ENCODE results near the gene PARP15. TPM values are rescaled to one million over a fixed set of nuclear protein-coding genes. Genes with fewer than 3 reads are reported as not detected.

Gene PARP15
- total RNA-seq, 1 donor from 2014 or later: 0.55 TPM

DNA sequence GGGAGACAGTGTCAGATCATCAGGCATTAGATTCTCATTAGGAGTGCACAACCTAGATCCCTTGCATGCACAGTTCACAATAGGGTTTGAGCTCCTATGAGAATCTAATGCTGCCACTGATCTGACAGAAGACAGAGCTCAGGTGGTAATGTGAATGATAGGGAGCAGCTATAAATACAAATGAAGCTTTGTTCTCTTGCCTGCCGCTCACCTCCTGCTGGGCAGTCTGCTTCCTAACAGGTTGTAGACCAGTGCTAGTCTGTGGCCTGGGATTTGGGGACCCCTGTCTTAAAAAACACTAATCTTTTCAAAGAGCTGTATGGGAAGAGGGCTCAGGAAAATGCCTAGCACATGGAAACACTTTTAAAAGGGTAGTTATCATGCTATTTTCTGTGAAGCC, 52.3 kb downstream of the PARP15 start:
- Mint-ChIP-seq H3K9me3 (ENCODE audit: low read depth) (no peaks in the 10 kb centered on the region), H3K27ac (no peak overlapping the region), H3K27me3 (peaks cover 3% of the 10 kb centered on the region), H3K36me3 (ENCODE audit: insufficient read depth) (no peaks in the 10 kb centered on the region), H3K4me1 (ENCODE audit: low read depth) (peaks cover 3% of the 10 kb centered on the region), H3K4me3 (ENCODE audit: low read depth) (no peak overlapping the region)
- TF ChIP-seq, protein P1, sequence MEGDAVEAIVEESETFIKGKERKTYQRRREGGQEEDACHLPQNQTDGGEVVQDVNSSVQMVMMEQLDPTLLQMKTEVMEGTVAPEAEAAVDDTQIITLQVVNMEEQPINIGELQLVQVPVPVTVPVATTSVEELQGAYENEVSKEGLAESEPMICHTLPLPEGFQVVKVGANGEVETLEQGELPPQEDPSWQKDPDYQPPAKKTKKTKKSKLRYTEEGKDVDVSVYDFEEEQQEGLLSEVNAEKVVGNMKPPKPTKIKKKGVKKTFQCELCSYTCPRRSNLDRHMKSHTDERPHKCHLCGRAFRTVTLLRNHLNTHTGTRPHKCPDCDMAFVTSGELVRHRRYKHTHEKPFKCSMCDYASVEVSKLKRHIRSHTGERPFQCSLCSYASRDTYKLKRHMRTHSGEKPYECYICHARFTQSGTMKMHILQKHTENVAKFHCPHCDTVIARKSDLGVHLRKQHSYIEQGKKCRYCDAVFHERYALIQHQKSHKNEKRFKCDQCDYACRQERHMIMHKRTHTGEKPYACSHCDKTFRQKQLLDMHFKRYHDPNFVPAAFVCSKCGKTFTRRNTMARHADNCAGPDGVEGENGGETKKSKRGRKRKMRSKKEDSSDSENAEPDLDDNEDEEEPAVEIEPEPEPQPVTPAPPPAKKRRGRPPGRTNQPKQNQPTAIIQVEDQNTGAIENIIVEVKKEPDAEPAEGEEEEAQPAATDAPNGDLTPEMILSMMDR (IDR thresholded peaks at IDR 0.05; ENCODE audit: unreplicated experiment): no peak
- DNase-seq (ENCODE audit: low spot score, unreplicated experiment): no peak

DNA sequence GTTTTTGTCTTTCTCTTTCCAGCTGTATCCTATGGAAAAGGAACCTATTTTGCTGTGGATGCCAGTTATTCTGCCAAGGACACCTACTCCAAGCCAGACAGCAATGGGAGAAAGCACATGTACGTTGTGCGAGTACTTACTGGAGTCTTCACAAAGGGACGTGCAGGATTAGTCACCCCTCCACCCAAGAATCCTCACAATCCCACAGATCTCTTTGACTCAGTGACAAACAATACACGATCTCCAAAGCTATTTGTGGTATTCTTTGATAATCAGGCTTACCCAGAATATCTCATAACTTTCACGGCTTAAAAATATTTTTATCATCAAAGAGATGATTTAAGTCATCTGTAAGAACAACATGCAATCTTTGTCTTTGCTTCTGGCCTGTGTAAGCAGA, 58.3 kb downstream of the PARP15 start:
- DNase-seq (ENCODE audit: low spot score, unreplicated experiment): no peak
- no peak overlapping the region for H3K4me3 Mint-ChIP-seq (ENCODE audit: low read depth)
- H3K27ac Mint-ChIP-seq: no peak overlapping the region
- TF ChIP-seq, protein P1 (IDR thresholded peaks at IDR 0.05; ENCODE audit: unreplicated experiment): no peak
- H3K36me3 Mint-ChIP-seq (ENCODE audit: insufficient read depth): no peaks in the 10 kb centered on the region
- no peaks in the 10 kb centered on the region for H3K9me3 Mint-ChIP-seq (ENCODE audit: low read depth)
- H3K27me3 Mint-ChIP-seq: peaks cover 3% of the 10 kb centered on the region
- no peaks in the 10 kb centered on the region for H3K4me1 Mint-ChIP-seq (ENCODE audit: low read depth)

DNA sequence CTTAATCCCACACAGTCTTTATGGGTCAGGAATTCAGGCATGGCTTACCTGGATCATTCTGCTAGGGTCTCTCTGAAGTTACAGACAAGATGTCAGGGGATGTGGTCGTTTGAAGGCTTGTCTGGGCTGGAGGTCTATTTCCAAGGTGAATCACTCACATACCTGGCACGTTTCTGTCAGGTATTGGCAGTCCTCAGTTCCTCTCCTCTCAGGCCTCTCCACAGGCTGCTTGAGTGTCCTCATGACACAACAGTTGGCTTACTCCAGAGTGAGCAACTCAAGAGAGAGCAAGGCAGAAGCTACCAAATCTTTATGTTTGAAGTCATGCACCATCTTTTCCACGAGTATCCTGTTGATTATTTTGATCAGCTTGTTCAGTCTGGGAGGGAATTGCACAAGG, 59.2 kb downstream of the PARP15 start:
- Mint-ChIP-seq H3K27me3 (peaks cover 3% of the 10 kb centered on the region), H3K9me3 (ENCODE audit: low read depth) (no peaks in the 10 kb centered on the region), H3K4me3 (ENCODE audit: low read depth) (no peak overlapping the region), H3K36me3 (ENCODE audit: insufficient read depth) (no peaks in the 10 kb centered on the region), H3K4me1 (ENCODE audit: low read depth) (no peaks in the 10 kb centered on the region), H3K27ac (no peak overlapping the region)
- no peak for DNase-seq (ENCODE audit: low spot score, unreplicated experiment)
- TF ChIP-seq, protein P1 (IDR thresholded peaks at IDR 0.05; ENCODE audit: unreplicated experiment): no peak

DNA sequence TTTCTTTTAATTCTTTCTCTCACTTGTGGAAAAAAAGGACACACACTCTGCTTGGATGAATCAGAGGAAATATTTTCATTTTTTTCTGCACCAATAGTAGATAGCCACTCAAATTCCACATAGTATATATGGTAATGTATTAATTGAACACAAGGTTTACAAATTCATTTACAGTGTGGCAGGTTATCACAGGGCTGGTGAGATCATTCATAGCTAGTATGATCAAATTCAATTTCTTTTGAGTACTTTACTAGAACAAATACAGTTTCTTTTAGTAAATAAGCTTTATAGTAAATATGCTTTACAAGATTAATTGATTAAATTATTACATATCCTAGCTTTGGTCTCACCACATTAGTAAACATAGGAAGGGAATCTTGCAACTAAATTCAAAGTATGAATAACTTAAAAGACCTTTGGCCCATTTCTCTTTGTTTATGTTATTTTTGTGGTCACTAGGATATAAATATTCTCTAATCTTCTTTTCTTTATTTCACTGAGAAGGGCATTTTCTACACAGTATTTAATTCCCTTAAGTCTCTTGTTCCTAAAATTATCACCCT, 63.1 kb downstream of the PARP15 start:
- no peak overlapping the region for H3K4me3 Mint-ChIP-seq (ENCODE audit: low read depth)
- no peak overlapping the region for H3K27ac Mint-ChIP-seq
- H3K36me3 Mint-ChIP-seq (ENCODE audit: insufficient read depth): no peaks in the 10 kb centered on the region
- no peak for DNase-seq (ENCODE audit: low spot score, unreplicated experiment)
- TF ChIP-seq, protein P1 (IDR thresholded peaks at IDR 0.05; ENCODE audit: unreplicated experiment): no peak
- H3K9me3 Mint-ChIP-seq (ENCODE audit: low read depth): no peaks in the 10 kb centered on the region
- H3K4me1 Mint-ChIP-seq (ENCODE audit: low read depth): no peaks in the 10 kb centered on the region
- H3K27me3 Mint-ChIP-seq: no peaks in the 10 kb centered on the region

DNA sequence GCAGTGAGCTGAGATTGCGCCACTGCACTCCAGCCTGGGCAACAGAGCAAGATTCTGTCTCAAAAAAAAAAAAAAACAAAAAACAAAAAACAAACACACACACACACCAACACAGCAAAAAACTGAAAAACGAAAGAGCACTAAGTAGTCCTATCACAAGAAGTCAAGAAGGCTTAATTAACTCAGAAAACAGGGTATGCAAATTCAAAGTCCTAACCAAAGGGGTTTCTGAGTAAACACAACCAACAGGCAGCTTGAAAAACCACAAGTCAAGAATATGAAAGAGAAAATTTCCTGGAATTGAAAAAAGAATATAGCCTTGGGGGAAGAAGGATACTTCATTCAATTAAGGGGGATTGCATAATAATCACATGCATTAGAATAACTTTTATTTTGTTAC, 65.5 kb downstream of the PARP15 start:
- Mint-ChIP-seq H3K27me3 (no peaks in the 10 kb centered on the region), H3K4me3 (ENCODE audit: low read depth) (no peak overlapping the region), H3K9me3 (ENCODE audit: low read depth) (no peaks in the 10 kb centered on the region), H3K27ac (no peak overlapping the region), H3K36me3 (ENCODE audit: insufficient read depth) (no peaks in the 10 kb centered on the region), H3K4me1 (ENCODE audit: low read depth) (peaks cover 7% of the 10 kb centered on the region)
- no peak for DNase-seq (ENCODE audit: low spot score, unreplicated experiment)
- TF ChIP-seq, protein P1 (IDR thresholded peaks at IDR 0.05; ENCODE audit: unreplicated experiment): no peak

All from progenitor cell of endocrine pancreas (in vitro differentiated cells).